Liver (tissue), 9 donors: ENCODE measurements around the gene CDC26. TPM values are rescaled to one million over a fixed set of nuclear protein-coding genes. Genes with fewer than 3 reads are reported as not detected.

Experiments used
- DNase-seq: peaks from one replicate; pipeline ENCODE4 v3.0.0-alpha.2; 2017; ENCODE audit warnings: low spot score
- H3K27ac ChIP-seq, 2 donors: one replicate each; pipeline ENCODE4 v1.7.0; 2013; ENCODE audit warnings: inconsistent platforms in 2 of 2, low read length in 2 of 2, control low read depth in 1 of 2, low read depth in 1 of 2, mild to moderate bottlenecking in 1 of 2
- H3K27me3 ChIP-seq, 4 donors: one replicate each; pipeline versions ENCODE4 v1.6.1 to v1.7.0; 2013; ENCODE audit warnings: low read length in 3 of 4, inconsistent platforms in 1 of 4, mild to moderate bottlenecking in 1 of 4, moderate library complexity in 1 of 4; ENCODE audit not compliant: control insufficient read depth in 4 of 4, insufficient read depth in 4 of 4
- H3K36me3 ChIP-seq, 4 donors: one replicate each; pipeline versions ENCODE4 v1.6.1 to v1.7.0; 2013; ENCODE audit warnings: low read length in 3 of 4, mild to moderate bottlenecking in 3 of 4, low read depth in 1 of 4, moderate library complexity in 1 of 4; ENCODE audit not compliant: control insufficient read depth in 4 of 4, insufficient read depth in 3 of 4
- H3K4me1 ChIP-seq, 4 donors: one replicate each; pipeline versions ENCODE4 v1.6.1 to v1.7.0; 2013; ENCODE audit warnings: low read length in 3 of 4, mild to moderate bottlenecking in 3 of 4, moderate library complexity in 1 of 4; ENCODE audit not compliant: control insufficient read depth in 4 of 4, insufficient read depth in 4 of 4
- H3K4me3 ChIP-seq, 3 donors: one replicate each; pipeline versions ENCODE4 v1.6.1 to v1.7.0; 2013; ENCODE audit warnings: low read length in 3 of 3, control low read depth in 1 of 3, low read depth in 1 of 3, mild to moderate bottlenecking in 1 of 3
- H3K9ac ChIP-seq, 2 donors: one replicate each; pipeline ENCODE4 v1.7.0; 2013; ENCODE audit warnings: low read length in 2 of 2, mild to moderate bottlenecking in 2 of 2, moderate library complexity in 2 of 2, control low read depth in 1 of 2, low read depth in 1 of 2
- H3K9me3 ChIP-seq, 4 donors: one replicate each; pipeline versions ENCODE4 v1.6.1 to v1.7.0; 2013; ENCODE audit warnings: low read length in 3 of 4; ENCODE audit not compliant: control insufficient read depth in 4 of 4
- ATF3 ChIP-seq: IDR thresholded peaks from 2 replicates; pipeline ENCODE4 v1.6.1; 2016; ENCODE audit warnings: antibody characterized with exemption
- CTCF ChIP-seq: fragments of 150-350 bp; IDR thresholded peaks from 2 replicates; pipeline ENCODE4 v1.5.1; 2017; ENCODE audit warnings: improper control_type of control experiment, low read depth, low read length; ENCODE audit not compliant: missing input control
- EGR1 ChIP-seq, 2 donors: IDR thresholded peaks; 2 replicates each; pipeline ENCODE4 v1.6.1; 2016 to 2018; ENCODE audit warnings: antibody characterized with exemption in 2 of 2, low read depth in 2 of 2
- GABPA ChIP-seq, 2 donors: IDR thresholded peaks in 1 of 2; conservative IDR thresholded peaks in 1 of 2; 2 replicates each; pipeline ENCODE4 v1.6.1; 2016; ENCODE audit warnings: antibody characterized with exemption in 2 of 2, mild to moderate bottlenecking in 1 of 2, moderate library complexity in 1 of 2
- HNF4A ChIP-seq, 2 donors: conservative IDR thresholded peaks; 2 replicates each; pipeline ENCODE4 v1.6.1; 2016; ENCODE audit warnings: antibody characterized with exemption in 2 of 2, mild to moderate bottlenecking in 2 of 2
- HNF4G ChIP-seq: IDR thresholded peaks from 2 replicates; pipeline ENCODE4 v1.6.1; 2016; ENCODE audit warnings: antibody characterized with exemption
- JUND ChIP-seq, 2 donors: IDR thresholded peaks; 2 replicates each; pipeline ENCODE4 v1.6.1; 2016; ENCODE audit warnings: antibody characterized with exemption in 2 of 2
- MAX ChIP-seq: IDR thresholded peaks from 2 replicates; pipeline ENCODE4 v1.6.1; 2016; ENCODE audit warnings: antibody characterized with exemption
- NR2F2 ChIP-seq: IDR thresholded peaks from 2 replicates; pipeline ENCODE4 v1.6.1; 2016; ENCODE audit warnings: antibody characterized with exemption
- RAD21 ChIP-seq, 2 donors: IDR thresholded peaks; 2 replicates each; pipeline ENCODE4 v1.6.1; 2016; ENCODE audit warnings: antibody characterized with exemption in 2 of 2, mild to moderate bottlenecking in 2 of 2
- REST ChIP-seq: IDR thresholded peaks from 2 replicates; pipeline ENCODE4 v1.6.1; 2016; ENCODE audit warnings: antibody characterized with exemption, mild to moderate bottlenecking
- RXRA ChIP-seq, 2 donors: IDR thresholded peaks; 2 replicates each; pipeline ENCODE4 v1.6.1; 2017 to 2018; ENCODE audit warnings: antibody characterized with exemption in 2 of 2, mild to moderate bottlenecking in 1 of 2
- SP1 ChIP-seq: IDR thresholded peaks from 2 replicates; pipeline ENCODE4 v1.6.1; 2018; ENCODE audit warnings: antibody characterized with exemption, mild to moderate bottlenecking
- TAF1 ChIP-seq: conservative IDR thresholded peaks from 2 replicates; pipeline ENCODE4 v1.6.1; 2016; ENCODE audit warnings: antibody characterized with exemption, mild to moderate bottlenecking
- YY1 ChIP-seq: IDR thresholded peaks from 2 replicates; pipeline ENCODE4 v1.6.1; 2016; ENCODE audit warnings: antibody characterized with exemption, mild to moderate bottlenecking
- ZBTB33 ChIP-seq: IDR thresholded peaks from 2 replicates; pipeline ENCODE4 v1.6.1; 2016; ENCODE audit warnings: antibody characterized with exemption
- WGBS: extraction: QIAGEN DNeasy Blood & Tissue Kit; methylation state at CpG from one replicate; pipeline ENCODE4 v1.1.7; 2013; 5-methylcytosine and 5-hydroxymethylcytosine counted together
- polyA plus RNA-seq, 2 donors: library from polyadenylated mRNA; stranded (reverse) in 1 of 2; unstranded in 1 of 2; fragments of 200-250 nt in 1 of 2; fragments of >200 nt in 1 of 2; fragmentation: Nextera tagmentation in 1 of 2; extraction: Ambion mirVana in 1 of 2; gene quantifications; one replicate each; pipeline versions ENCODE4 v1.2.1 to v1.2.3, GENCODE V29; 2013 to 2015
- total RNA-seq, 2 donors: library from RNA; depleted of rRNA; stranded (reverse); fragments of >200 nt; gene quantifications; one replicate each; pipeline ENCODE4 v1.2.3, GENCODE V29; 2014
- donor health status: healthy.
- donor health status: healthy.
- donor health status: healthy.
- donor health status: healthy.
- donor health status: healthy.

CDC26 gene
- total and polyA plus RNA-seq, 4 donors = 12.5 to 38.9 (median 21.3) TPM

- no peak overlapping the region for H3K9ac ChIP-seq
- 63% methylated on average over 3 of the region's 3 CpGs for WGBS
Observed at GRCh38 chr9:113228130-113228665, 47.2 kb downstream of the CDC26 start.

GRCh38 chr9:113227436-113227835 is 47.9 kb downstream of the CDC26 start:
- TF ChIP-seq HNF4G = no peak
- no peak for TF ChIP-seq ZBTB33
- TF ChIP-seq YY1 = no peak
- no peak for TF ChIP-seq NR2F2
- TF ChIP-seq TAF1 = no peak
- no peak for TF ChIP-seq SP1
- no peak for TF ChIP-seq JUND (IDR thresholded peaks at IDR 0.05)
- no peak for TF ChIP-seq HNF4A (conservative IDR thresholded peaks at IDR 0.05)
- no peak for TF ChIP-seq REST
- TF ChIP-seq MAX = no peak
- no peak for TF ChIP-seq RAD21 (IDR thresholded peaks at IDR 0.05)
- TF ChIP-seq ATF3 = no peak
- no peak for TF ChIP-seq EGR1 (IDR thresholded peaks at IDR 0.05; ENCODE audit: low read depth in 2 of 2)
- TF ChIP-seq CTCF = no peak
- Histone ChIP-seq H3K9me3 (no peaks in the 10 kb centered on the region), H3K36me3 (peaks cover 0 to 6% (median under 1%) of the 10 kb centered on the region in 4 donors), H3K27ac (no peak overlapping the region), H3K9ac (no peak overlapping the region), H3K4me1 (peaks cover 6 to 51% (median 34%) of the 10 kb centered on the region in 4 donors), H3K4me3 (no peak overlapping the region), H3K27me3 (no peaks in the 10 kb centered on the region)
- DNase-seq = no peak
- WGBS = 46% methylated on average over 1 of the region's 1 CpG

More at GRCh38 chr9:113228130-113228665, 47.2 kb downstream of the CDC26 start:
- TF ChIP-seq TAF1 = no peak
- TF ChIP-seq SP1 = peak; percentile 49
- TF ChIP-seq YY1 = peak; percentile 30
- peak; percentile 69 to 76 for TF ChIP-seq HNF4A (conservative IDR thresholded peaks at IDR 0.05)
- peak; percentile 41 for TF ChIP-seq HNF4G
- TF ChIP-seq RXRA (IDR thresholded peaks at IDR 0.05) = peak; percentile 17 to 34
- peak in 1 of 2 donors; percentile 42 for TF ChIP-seq GABPA (IDR thresholded peaks at IDR 0.05 in 1 of 2, conservative IDR thresholded peaks at IDR 0.05 in 1 of 2)
- no peak for TF ChIP-seq RAD21 (IDR thresholded peaks at IDR 0.05)
- TF ChIP-seq ATF3 = no peak
- no peak for TF ChIP-seq NR2F2
- no peak overlapping the region for H3K4me3 ChIP-seq
- peaks cover 0 to 6% (median under 1%) of the 10 kb centered on the region in 4 donors for H3K36me3 ChIP-seq
- H3K27me3 ChIP-seq = no peaks in the 10 kb centered on the region
- no peak for DNase-seq
- peak overlapping the region; percentile 2 to 9 for H3K27ac ChIP-seq
- no peaks in the 10 kb centered on the region for H3K9me3 ChIP-seq
- H3K4me1 ChIP-seq = peaks cover 5 to 50% (median 32%) of the 10 kb centered on the region in 4 donors
